GM18502 (cell line): ENCODE data around the gene PLEKHB1.

Source experiments
- ATAC-seq: cut with Tn5 transposase; IDR thresholded peaks from one replicate; pipeline ENCODE4 v1.9.1; 2021; ENCODE audit warnings: mild to moderate bottlenecking; ENCODE audit not compliant: unreplicated experiment, poor library complexity

The PLEKHB1 gene

GRCh38 chr11:73647459-73648100 is 1.2 kb downstream of the PLEKHB1 start:
- ATAC-seq: peak; percentile 58

- ATAC-seq: no peak
These were observed 1.7 kb downstream of the PLEKHB1 start for GRCh38 chr11:73648121-73648520.

- no peak for ATAC-seq
These were observed 2.2 kb downstream of the PLEKHB1 start for GRCh38 chr11:73648571-73649046.

GRCh38 chr11:73649206-73649605 is 2.8 kb downstream of the PLEKHB1 start:
- no peak for ATAC-seq

- no peak for ATAC-seq
These were observed 4.0 kb downstream of the PLEKHB1 start for GRCh38 chr11:73650400-73650799.

GRCh38 chr11:73651252-73651651 is 4.9 kb downstream of the PLEKHB1 start:
- no peak for ATAC-seq

- ATAC-seq: no peak
These were observed 5.3 kb downstream of the PLEKHB1 start for GRCh38 chr11:73651661-73652045.

GRCh38 chr11:73652046-73652730 is 5.8 kb downstream of the PLEKHB1 start:
- no peak for ATAC-seq

- no peak for ATAC-seq
These were observed 6.6 kb downstream of the PLEKHB1 start for GRCh38 chr11:73652856-73653559.

GRCh38 chr11:73653996-73654395 is 7.6 kb downstream of the PLEKHB1 start:
- no peak for ATAC-seq

- ATAC-seq: no peak
These were observed 8.2 kb downstream of the PLEKHB1 start for GRCh38 chr11:73654482-73655021.

- ATAC-seq: no peak
These were observed 9.3 kb downstream of the PLEKHB1 start for GRCh38 chr11:73655686-73656085.

GRCh38 chr11:73656985-73657384 is 10.6 kb downstream of the PLEKHB1 start:
- no peak for ATAC-seq

- no peak for ATAC-seq
These were observed 13.6 kb downstream of the PLEKHB1 start for GRCh38 chr11:73659961-73660360.

- no peak for ATAC-seq
These were observed 14.2 kb downstream of the PLEKHB1 start for GRCh38 chr11:73660497-73661034.

GRCh38 chr11:73661035-73661628 is 14.8 kb downstream of the PLEKHB1 start:
- peak; percentile 79 for ATAC-seq

GRCh38 chr11:73662445-73663157 is 16.2 kb downstream of the PLEKHB1 start:
- no peak for ATAC-seq

GRCh38 chr11:73663604-73664495 is 17.5 kb downstream of the PLEKHB1 start:
- no peak for ATAC-seq

GRCh38 chr11:73664877-73665276 is 18.5 kb downstream of the PLEKHB1 start:
- no peak for ATAC-seq
